Hematopoietic multipotent progenitor cell (in vitro differentiated cells): ENCODE measurements around the gene VSIG10L2. TPM values are rescaled to one million over a fixed set of nuclear protein-coding genes. Genes with fewer than 3 reads are reported as not detected.

Experiments used
- DNase-seq, 3 donors: peaks; one replicate each; pipeline ENCODE4 v3.0.0-alpha.2; 2011 to 2015; ENCODE audit warnings: low read depth in 2 of 3, low spot score in 2 of 3
- total RNA-seq: library from RNA; depleted of rRNA; stranded (reverse); fragments of >200 nt; gene quantifications from one replicate; pipeline ENCODE4 v1.2.3, GENCODE V29; 2012

Gene VSIG10L2
- total RNA-seq, 1 donor: not detected

- DNase-seq: no peak
These were observed 1.0 kb downstream of the VSIG10L2 start for GRCh38 chr11:125946712-125947418.

DNA sequence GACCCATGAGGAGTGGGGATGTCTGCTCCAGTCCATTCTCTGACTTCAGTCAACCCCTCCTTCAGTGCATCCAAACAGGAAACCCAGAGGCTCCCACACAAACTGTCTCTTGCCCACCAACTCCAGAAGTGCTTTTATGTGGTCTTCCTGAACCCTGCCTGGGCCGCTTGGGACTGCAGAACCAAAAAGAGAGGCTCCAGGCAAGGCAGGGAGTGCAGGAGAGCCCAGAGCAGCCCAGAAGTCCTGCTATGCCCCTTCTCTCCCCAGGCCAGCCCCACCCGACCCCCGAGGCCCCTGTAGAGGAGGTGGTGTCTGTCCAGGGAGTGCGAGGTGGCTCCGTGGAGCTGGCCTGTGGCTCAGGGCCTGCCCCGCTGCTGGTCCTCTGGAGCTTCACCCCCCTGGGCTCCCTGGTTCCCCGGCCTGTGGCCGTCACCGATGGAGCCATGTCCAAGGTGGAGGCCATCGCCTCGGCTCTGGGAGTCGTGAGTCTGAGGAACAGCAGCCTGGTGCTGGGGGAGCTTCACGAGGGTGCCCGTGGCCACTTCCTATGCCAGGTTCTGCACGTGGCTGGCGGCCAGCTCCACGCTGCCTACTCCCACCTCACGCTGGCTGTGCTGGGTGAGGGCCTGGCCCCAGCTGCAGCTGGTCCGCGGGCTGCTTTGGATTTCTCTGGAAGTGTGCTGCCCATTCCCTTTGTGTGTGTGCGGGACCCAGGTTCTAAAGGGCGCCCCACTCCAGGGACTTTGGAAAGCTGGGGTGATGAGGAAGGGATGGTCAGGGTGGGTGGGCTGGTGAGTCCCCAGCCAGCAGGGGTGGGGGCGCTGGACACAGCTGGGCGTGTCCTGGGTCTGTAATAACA, 1.8 kb downstream of the VSIG10L2 start:
- DNase-seq: no peak

DNA sequence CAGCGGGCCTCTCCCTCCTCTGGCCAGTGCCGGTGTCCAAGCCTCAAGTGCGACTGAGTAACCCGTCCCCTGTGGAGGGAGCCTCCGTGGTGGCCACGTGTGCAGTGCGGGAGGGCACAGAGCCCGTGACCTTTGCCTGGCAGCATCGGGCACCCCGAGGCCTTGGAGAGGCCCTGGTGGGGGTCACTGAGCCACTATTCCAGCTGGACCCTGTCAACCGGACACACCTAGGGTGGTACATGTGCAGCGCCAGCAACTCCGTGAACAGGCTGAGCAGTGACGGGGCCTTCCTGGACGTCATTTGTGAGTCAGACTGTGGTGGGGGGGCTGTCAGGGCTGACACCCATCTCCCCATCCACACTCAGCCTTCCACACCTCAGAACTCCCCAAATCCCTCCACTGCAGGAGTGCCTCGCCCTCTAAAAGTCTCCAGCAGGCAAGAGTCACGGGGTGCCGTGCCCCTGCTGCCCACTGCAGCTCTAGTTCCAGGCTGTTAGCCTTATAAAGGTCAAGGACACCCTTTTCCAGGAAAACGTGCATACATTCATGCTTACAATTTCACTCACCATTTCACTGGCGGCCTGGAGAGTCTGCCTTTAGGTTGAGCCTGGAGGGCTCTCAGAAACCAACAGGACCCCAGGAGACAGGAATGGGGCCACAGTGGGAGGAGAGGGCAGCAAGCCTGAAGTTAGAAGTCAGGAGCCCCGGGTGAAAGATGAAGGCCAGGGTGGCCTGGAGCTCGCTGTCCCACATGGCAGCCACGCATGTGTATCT, 2.6 kb downstream of the VSIG10L2 start:
- no peak for DNase-seq

- no peak for DNase-seq
These were observed 3.7 kb downstream of the VSIG10L2 start for GRCh38 chr11:125949271-125950177.

- DNase-seq: no peak
These were observed 4.3 kb downstream of the VSIG10L2 start for GRCh38 chr11:125950178-125950490.

DNA sequence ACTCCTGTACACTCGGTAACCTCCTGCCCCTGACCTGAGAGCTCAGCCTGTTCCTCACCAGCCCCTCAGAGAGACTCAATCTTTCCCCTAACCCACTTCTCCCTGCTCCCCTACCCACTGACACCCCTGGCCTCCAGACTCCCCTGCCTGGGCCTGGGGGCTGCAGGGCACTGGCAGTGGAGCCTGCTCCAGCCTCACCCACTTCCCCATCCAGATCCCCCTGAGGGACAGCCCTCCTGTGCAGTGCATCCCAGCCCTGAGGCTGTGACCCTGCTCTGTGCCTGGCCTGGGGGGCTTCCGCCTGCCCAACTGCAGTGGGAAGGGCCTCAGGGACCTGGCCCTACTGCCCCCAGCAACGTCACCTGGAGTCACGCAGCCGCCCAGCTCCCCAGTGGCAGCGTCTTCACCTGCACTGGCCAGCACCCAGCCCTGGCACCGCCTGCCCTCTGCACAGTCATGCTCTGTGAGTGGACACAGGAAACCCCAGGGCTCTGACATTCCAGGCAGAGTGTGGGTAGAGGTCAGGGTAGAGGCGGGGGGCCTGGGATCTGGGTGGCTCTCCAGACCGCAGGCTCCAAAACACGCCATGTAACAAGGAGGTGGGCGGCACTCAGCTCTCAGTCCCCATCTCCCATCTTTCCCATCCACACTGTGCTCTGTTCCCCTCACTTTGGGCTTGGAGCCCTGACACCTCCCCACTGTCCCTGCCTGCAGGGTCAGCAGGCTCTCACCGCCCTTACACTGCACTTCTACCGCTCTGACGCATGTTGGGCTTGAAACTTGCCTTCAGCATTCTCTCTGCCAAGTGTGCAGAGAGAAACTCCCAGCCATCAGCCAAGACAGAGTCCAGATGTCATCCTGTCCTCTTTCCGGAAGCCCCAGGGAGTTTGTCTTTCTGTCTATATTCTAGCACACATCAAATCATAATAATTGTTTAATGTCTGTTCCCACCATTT, 5.1 kb downstream of the VSIG10L2 start:
- DNase-seq: no peak

GRCh38 chr11:125951731-125952130, 5.9 kb downstream of the VSIG10L2 start:
- no peak for DNase-seq

- no peak for DNase-seq
These were observed 6.7 kb downstream of the VSIG10L2 start for GRCh38 chr11:125952559-125952958.

DNA sequence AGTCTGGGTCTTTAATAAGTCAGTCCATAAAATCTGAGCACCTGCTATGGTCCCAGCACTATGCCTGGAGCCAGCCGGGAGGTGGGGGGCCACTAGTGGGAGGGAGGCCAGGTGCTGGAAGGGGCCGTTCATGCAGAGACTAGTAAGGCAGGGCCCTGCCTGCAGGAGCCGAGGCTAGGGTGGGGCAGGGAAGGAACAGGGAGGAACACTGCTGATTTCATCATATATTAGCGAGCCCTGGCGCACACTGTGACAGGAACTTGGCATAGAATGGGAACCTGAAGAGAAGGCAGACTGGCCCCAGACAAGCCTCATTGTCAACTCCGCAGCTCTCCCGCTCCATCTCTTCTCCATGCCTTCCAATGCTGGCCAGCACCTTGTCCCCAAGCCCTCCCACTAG, 7.1 kb downstream of the VSIG10L2 start:
- no peak for DNase-seq

- no peak for DNase-seq
These were observed 7.6 kb downstream of the VSIG10L2 start for GRCh38 chr11:125953401-125953935.

DNA sequence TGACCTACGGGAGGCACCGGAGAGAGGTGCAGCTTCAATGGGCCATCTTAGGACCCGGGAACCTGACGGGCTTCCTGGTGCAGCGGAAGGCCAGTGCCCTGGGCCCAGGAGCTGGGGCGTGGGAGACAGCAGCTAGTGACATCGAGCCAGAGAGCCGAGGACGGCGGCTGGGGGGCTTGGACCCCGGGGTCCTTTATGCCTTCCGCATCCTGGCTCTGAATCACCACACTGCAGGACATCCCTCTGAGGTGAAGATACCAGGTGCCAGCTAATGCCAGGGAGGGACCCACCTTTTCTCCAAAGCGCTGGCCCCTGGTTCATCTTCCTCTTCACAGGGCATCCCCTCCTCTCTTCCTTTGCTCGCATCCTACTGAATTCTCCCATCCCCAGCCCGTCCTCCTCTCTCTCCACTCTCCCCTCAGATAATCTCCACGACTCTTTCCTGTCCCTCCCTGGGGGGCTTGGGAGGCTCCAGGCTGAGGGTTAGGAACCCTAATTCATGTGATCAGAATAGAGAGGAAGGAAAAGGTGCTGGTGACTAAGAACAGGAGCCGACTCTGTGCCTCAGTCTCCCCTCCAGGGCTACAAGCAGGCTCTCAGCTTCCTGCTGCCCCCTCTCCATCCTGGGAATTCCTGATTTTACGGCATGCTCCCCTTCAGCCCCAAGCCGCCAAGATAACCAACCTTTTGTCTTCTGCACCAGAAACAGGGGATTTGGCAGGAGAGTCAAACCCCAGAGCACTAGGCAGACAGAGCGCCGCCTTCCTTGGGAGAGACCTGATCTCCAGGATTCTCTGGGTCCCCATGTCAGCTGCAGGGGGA, 8.5 kb downstream of the VSIG10L2 start:
- DNase-seq: no peak

DNA sequence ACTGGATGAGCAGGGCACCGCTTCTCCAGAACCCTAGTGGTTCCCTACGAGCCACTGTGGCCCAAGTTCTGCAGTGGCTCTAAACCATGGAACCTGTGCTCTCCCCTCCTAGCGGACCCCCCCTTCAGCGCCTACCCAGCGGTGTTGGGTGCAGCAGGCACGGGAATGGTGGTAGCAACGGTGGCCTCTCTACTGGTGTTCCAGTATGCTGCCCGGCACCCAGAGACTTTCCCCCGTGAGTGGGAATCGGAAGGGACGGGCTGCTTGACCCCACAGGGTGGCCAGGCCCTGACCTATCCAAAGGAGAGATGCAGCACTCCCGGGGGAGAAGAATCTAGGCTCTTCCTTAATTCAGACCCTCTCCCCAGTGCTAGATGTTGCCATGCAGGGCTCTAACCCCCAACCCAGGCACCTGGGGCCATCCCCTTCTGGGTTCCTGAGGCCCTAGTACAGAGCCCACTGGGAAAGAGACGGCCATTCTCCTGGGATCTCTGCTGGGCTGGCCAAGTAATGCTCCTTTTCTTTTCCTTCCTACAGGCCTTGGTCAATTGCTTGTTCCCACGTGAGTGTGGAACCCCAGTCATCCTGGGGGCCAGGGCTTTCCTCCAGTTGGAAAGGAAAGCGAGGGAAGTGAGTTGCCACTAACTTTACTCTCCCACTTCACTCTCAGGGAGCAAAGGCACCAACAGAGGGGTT, 9.2 kb downstream of the VSIG10L2 start:
- DNase-seq: no peak

DNA sequence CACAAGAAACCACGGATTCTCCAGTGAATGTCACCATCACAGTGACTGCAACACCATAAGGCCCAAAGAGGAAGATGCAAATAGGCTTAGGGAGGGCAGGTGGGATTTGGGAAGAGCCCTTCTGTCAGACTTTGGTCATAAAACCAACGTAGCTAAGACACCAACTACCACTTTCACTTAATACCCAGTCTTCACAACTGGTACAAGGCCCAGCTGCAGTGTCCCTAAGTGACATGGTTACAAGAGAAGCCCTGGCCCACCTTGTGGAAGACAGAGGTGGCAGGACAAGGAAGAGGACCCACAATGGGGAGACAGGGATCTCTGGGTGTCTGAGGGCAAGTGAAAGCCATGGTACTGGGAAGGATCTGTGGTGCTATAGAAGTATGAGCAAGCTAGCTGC, 10.0 kb downstream of the VSIG10L2 start:
- no peak for DNase-seq

DNA sequence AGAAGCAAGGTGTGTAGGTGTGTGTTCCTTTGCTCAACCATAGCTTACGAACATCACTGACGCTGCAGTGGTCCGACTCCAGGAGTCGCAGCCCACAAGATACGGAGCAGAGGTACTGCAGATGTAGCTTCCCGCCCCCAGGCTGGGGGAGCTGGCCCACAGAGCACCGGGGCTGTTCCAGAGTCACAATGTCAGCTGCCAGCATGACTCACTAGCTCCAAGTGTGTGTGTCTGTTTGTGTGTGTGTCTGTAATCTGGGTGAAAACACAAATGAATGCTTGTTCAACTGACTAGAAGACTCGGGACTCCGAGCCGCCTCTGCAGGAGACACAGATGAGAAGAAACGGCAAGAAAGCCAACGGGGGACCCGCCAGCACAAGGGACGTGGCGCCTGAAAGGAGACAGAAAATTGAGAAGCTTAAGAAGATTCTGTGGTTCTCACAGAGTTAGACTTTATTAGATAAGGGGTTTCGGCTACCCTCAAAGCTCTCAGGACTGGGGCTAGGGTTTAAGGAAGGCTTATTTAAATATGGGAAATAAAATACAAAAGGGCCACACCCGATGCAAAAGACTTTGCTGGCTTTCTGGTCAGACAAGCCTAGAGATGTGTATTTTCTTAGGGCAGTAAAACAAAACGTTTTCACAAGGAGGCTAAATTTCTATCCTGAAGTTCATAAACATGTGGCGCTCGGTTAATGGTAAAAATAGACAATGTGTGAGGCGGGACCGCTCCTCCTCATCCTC, 10.7 kb downstream of the VSIG10L2 start:
- no peak for DNase-seq

DNA sequence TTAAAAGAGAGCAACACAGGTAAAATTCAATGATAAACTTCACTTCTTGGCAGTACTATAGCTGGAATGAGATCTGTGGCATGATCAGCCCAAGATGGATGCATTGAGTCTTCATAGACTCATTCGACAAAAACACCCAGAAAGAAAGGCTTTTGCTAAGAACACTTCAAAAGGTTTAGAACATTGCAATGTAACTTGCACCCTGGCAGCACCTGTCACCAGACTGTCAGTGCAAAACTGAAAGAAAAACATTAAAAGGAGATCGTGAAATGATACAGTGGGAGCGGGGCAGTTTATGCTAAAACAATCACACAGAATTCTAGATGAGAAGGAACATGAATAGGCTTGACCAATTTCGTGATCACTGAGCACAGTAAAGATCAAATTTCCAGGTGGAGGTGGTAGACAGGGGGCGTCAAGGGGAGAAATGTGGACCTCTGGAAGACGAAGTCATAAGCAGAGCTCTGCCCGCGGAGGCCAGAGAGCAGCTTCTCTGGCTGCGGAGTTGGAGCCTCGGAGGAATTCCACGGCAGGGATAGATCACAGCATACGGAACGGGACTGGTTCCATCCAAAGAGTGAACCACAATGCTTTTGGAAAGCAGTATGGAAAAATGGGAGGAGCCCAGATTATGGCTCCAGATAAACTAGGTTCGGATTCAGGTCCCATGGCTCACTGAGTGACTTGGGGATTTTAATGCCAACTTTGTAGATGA, 11.9 kb downstream of the VSIG10L2 start:
- no peak for DNase-seq

GRCh38 chr11:125958872-125959400, 13.1 kb downstream of the VSIG10L2 start:
- no peak for DNase-seq
